Activated CD4-positive, CD25-positive, alpha-beta regulatory T cell treated with anti-CD3 and anti-CD28 coated beads, Interleukin-2, amount 50 U/mL, for 24 hours (primary cell): ENCODE results near the gene PHF11.

Source experiments
- ATAC-seq, 2 donors: fragments of 150-1000 bp; cut with Tn5 transposase; one replicate each; pipeline ENCODE4 v1.10.0; 2021; ENCODE audit warnings: mild to moderate bottlenecking in 1 of 2, moderate library complexity in 1 of 2

Gene PHF11

DNA sequence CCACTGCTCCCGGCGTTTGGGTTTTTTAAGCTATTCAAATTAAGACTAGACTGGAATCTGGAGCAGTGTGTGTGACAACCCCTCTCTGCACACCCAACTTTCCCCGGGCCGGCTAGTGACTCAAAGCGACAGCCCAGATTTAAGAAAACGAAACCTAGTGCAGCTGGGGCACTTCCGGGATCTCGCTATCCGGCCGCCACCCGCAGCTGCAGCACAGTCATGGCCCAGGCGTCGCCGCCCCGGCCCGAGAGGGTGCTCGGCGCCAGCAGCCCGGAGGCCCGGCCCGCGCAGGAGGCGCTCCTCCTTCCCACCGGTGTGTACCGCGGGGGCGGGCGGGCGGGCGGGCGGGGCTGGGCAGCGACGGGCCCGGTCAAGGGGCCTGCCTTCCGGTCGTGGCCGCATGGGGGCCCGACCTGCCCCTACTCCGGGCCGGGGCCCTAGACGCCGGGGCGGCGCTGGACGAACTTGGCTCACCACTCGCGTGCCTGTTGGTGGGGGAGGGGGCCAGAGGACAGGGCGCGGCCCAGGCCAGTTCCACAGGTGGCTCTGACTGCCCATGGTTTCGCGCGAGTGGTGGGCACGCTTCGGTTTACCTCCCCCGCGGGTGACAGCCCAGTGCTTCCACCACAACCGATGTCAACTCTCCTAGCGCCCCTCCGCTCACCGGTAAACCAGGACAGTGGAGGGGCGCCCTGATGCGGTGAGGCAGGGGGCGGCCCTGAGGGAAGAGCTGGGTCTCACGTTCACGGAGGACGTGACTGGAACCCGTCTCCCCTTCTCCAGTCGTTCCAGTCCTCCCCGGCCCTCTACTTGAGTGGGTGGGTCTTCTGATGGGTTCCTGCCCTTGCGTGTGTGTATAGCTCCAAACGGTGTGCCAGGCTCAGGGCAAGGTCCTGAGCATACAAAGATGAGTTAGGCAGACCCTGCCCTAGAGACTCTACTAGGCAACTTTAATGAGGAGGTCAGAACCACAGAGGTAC, at the start of gene PHF11:
Gene PHF11 (plus strand): TSS at position 171 of the 980 bp plus-strand sequence. CDS start 49 bp downstream, at position 220.
- peak; percentile 89 for ATAC-seq

DNA sequence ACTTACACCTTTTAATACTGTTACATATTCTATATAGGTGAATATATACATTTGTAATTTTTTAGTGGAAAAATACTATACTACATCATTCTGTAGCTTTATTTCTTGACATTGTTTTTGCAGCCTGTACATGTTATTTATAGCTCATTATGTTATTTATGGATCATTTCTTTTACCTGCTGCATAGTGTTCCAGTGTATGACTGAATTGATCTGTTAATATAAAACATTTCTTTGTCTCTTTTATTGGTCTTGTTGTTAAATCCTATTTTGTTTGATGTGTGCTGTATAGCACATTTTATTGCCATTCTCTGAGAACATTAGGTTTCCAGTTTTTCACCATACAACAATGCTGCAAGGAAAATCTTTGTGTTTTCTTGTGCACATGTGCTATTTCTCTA, 49.3 kb upstream of the PHF11 start:
- ATAC-seq: no peak

DNA sequence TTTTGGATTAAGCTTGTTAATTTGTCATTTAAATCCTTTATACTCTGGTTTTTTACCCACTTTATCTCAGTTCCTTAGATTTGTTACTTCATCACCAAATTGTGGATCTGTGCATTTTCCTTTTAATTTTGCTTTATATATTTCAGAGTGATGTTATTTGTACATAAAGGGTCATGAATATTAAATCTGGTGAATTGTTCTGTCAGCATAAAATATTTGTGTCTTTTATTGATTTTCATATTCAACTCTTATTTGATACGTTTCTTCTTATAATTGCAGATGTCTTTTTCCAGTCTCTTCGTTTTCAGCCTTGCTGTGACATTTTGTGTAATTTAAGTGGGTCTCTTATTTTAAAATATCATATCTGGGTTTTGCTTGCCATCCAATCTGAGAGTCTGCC, 47.0 kb upstream of the PHF11 start:
- no peak for ATAC-seq

DNA sequence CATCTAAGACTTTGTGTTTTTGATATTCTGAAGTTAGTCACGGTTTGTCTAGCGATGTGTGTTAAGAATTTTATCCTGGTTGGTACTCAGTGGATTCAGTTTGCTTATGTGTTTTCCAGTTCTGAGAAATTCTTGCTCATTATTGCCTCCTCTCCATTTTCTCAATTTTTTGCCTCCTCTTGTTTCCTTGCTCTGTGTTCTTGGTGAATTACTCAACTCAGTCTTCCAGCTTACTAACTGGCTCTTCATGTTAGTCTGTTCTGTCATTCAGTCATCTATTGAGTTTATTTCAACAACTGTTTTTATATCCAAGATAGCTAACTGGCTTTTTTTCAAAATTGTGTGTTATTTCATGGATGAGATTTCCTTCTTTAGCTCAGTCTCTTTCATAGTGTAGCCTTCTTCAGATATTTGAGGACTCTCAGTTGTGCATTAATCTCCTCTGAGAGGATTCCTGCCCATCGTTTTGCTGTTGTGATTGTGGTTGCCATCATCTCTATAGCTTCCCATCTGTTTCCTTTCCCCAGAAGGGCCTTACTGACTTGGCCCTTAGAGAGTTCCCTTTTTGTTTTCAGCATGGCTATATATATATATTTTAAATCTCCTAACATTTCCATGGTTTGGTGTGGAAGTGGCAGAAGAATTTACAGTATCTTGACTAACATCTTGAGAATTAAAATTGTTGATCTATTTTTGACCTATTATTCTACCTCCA, 45.5 kb upstream of the PHF11 start:
- ATAC-seq: no peak

DNA sequence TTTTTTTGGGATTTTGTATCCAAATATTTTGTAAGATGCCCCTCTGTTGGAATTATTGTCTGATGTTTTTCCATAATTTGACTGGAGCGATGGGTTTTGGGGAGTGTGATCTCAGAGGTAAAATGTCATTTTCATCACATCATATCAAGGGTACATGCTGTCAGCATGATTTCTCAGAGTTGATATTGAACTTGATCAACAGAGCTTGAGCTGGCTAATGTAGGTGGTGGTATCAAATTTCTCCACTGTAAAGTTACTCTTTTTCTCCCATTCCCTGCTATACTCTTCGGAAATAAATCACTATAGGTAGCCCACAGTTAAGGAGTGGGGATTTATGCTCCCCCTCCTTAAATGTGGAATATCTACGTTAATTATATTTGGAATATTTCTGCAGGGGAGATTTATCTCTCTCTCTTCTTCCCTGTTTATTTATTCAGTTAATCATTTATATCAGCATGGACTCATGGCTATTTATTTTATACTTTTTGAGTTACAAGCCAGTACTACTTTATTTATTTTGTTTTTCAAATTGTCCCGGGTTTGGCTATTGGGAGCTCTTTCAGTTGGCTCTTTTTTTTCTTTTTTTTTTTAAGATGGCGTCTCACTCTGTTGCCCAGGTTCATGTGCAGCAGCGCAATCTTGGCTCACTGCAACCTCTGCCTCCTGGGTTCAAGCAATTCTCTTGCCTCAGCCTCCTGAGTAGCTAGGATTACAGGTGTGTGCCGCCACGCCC, 42.9 kb upstream of the PHF11 start:
- no peak for ATAC-seq

DNA sequence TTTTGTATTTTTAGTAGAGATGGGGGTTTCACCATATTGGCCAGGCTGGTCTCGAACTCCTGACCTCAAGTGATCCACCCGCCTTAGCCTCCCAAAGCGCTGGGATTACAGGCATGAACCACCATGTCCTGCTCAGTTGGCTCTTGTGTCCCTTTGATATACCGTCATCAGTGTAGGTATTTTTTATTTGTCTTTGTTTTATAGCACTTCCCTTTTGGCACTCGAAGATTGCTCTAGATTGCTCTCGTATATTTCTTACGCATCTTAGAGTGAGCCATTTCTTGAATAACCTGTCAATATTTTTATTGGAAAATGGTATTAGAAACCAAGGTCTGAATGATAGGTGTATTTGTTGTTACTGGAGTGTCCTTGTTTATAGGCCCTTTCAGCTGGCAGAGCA, 42.3 kb upstream of the PHF11 start:
- no peak for ATAC-seq

DNA sequence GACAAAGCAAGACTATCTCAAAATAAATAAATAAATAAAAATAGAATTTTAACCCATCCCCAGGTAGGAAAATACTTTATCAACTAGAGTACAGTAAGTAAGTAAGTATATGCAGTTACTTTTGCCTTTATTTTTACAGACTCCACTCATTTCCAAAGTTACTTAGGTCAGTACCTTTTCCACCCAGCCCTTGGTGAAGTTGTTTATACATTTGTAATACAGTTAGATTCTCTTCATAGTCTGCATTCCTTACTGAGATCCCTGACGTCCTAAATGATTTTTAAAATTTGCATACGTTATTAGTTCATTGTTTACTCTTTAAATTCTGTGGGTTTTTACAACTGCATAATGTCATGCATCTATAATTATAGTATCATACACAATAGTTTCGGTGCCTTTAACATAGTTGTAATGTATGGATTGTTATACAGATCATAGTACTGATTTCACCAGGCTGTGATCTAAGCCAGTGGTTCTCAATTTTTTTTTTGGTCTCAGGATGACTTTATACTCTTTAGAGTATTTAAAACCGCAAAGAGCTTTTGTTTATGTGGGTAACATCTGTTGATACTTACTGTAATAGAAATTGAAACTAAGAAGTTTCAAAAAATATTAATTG, 41.3 kb upstream of the PHF11 start:
- ATAC-seq: peak; percentile 98 to 99

DNA sequence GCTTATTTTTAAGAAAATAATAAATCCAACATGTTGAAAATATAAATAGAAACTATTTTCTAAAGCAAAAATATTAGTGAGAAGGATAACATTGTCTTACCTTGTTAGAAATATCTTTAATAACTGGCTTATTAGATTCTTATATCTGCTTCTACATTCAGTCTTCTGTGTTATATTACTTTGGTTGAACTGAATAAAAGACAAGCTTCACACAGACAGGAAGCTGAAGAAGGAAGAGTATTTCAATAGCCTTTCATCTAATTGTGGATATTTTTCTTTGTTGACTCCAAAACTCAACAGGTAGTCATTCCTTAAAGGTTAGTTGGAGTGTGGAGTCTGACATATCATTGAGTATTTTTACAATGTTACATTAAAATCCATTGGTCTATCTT, 40.8 kb upstream of the PHF11 start:
- ATAC-seq: no peak

DNA sequence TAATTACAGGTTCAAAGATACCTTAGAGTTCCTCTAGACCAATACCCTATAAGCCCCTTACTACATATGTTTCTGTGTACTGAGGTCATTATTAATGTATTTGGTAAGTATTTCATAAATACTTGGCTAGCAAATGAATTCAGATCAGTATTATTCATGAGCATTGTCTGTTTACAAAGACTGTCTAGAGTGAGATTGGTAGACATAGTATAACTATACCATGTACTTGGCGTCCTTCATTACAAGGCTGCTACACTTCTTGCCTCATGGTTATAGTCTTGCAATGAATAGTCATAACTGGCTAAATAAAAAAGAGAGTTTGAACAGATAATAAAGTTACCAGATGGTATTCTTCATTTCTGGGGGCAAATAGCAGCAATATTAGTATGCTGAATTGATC, 39.6 kb upstream of the PHF11 start:
- no peak for ATAC-seq

DNA sequence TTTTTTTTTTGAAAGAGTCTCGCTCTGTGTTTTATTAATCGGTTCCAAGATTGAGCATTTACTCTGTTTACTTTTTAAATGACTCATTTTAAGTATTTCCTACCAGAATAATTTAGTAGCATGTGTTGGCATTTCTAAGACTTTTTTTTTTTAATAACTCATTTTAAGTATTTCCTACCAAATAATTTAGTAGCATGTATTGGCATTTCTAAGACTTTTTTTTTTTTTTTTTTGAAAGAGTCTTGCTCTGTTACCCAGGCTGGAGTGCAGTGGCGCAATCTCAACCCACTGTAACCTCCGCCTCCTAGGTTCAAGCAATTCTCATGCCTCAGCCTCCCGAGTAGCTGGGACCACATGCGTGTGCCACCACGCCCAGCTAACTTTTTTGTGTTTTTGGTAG, 38.5 kb upstream of the PHF11 start:
- ATAC-seq: no peak

DNA sequence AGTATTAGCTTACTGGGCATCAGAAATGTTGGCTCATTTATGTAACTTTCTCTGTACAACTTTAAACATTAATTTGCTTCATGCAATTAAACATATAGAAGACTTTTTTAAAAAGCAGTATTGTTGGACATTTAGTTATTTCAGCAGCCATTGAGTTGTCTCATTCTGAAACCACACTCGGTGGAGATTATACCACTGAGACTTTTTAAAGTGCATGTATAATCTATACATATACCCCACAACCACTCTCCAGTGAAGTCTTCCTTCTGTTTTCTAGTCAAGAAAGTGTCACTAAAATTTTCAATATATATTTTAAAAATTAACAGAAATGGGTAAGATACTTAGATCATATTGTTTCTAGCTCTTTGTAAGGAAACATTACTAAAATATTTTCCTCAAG, 36.2 kb upstream of the PHF11 start:
- ATAC-seq: no peak

DNA sequence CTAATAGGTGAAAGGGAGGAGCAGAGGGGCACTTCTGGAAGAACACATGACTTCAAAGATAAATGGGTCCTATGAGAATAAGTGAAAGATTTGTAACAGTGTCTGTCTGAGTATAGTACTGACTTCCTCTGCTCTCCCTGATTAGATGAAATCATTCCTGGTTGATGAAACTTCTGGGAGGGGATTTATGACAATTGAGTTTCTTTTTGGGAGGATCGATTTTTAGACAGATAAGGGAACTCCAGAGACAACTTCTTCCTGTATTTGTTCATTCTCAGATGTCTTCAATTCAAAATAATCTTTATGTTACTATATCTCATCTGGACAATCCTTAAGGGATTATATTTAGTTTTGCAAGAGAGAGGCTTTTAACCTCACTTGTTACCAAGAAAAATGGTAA, 31.7 kb upstream of the PHF11 start:
- ATAC-seq: no peak

DNA sequence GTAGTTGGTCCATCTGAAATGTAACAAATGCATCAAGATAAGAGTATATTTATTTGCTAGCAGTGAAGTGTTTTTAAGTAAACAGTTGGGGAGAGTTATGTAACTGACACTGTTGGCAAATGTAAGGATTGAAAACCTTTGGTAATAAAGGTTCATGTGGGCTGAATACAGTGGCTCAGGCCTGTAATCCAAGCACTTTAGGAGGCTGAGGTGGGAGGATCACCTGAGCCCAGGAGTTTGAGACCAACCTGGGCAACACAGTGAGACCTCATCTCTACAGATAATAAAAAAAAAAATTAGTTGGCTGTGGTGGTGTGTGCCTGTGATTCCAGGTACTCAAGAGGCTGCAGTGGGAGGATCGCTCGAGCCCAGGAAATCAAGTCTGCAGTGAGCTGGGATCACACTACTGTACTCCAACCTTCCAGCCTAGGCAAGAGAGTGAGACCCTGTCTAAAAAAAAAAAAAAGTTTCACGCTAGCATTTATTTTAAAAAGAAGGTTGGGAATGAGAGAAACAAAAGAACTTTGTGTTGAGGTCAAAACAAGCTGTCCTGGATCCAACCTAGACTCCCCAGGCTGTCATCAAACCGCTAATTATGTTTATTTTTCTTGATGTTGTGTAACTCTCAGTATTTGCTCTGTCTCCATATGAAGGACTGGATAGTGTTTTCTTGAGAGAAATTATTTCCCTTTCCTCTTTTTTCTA, 31.0 kb upstream of the PHF11 start:
- no peak for ATAC-seq

DNA sequence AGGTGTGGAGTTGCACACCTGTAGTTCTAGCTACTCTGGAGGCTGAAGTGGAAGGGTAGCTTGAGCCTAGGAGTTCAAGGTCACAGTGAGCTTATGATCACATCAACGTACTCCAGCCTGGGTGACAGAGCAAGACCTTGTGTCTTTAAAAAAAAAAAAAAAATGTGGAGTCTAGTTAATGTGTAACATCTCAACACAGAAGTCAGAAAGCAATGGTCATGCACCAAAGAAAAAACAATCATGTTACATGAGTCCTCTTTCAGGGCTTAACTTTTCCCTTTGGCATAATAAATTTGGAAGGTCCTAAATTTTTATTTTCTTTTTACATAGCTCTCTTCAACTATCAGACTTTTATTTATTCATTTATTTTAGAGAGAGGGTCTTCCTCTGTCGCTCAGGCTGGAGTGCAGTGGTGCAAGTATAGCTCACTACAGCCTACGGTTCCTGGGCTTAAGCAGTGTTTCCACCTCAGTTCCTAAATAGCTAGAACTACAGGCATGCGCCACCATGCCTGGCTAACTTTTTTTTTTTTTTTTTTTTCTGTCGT, 29.4 kb upstream of the PHF11 start:
- no peak for ATAC-seq

DNA sequence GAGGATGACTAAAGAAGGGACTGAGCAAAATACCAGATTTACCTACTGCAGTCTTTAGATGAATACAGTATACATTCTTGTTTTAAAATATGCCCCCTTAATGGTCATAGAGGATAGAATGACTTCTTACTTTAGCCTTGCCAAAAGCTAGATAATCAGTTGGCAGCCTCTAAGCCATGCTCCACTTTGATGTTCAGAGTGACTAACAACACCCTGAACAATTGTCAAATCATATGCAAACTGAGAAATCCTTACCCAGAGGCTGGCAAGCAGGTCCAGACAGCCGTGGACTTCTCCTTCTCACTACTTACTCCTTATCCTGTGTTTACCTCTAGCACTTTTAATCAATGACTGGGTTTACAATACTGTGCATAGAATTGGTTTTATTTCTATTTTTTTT, 23.6 kb upstream of the PHF11 start:
- ATAC-seq: no peak

DNA sequence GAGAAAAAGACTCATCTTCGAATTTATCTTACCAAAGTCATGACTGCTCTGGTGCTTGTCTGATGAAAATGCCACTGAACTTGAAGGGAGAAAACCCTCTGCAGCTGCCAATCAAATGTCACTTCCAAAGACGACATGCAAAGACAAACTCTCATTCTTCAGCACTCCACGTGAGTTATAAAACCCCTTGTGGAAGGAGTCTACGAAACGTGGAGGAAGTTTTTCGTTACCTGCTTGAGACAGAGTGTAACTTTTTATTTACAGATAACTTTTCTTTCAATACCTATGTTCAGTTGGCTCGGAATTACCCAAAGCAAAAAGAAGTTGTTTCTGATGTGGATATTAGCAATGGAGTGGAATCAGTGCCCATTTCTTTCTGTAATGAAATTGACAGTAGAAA, 19.2 kb upstream of the PHF11 start:
- ATAC-seq: no peak

DNA sequence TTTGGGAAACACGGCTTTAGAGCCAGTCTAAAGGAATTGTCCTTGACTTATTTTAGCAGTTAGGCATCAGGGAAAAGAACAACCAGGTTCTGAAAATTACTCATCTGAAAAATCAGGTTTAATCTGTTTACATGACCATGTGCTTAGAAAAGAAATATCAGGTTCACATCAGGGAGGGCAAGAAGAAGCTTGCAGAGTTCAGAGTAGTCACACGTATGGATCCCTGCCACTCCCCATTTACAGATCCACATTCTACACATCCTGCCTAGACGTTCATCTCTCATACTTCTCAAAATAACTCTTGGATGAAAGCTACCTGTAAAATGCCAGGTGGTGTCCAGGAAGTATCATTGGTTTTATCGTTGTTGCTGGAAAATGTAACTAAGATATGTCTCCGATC, 14.0 kb upstream of the PHF11 start:
- no peak for ATAC-seq

DNA sequence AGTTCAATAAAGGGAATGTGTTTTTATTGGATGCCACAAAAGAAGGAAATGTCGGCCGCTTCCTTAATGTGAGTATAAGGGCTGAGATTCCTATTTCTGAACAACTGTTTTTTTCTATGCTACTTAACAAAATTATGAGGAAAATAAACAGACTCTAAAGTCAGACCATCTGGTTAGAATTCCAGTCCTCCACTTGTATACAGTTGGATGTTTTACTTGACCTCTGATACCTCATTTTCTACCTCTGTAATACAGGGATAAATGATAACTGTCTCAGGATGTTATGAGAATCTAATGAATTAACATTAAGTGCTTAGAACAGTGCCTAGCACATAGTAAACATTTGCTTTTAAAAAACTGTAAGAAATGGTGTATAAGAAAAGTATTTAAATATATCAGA, 7.2 kb upstream of the PHF11 start:
- no peak for ATAC-seq

DNA sequence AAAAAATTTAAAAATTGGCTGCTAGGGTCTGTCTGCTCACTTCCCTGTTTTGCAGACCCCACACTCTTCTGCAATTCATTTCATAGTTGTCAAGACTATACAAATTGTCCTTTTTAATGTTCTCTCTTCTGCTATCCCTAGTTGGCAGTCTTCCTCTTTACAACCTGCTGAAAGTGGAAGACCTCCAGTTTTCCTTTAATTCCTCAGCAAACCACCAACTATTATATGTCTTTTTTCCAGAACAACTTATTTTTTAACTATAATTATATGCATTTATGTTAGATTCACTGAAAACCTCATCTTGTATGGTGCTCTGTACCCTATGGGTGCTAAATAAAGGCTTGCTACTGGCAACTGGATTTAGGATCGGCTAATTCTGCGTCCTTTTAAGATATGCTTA, 1.1 kb upstream of the PHF11 start:
- ATAC-seq: no peak

DNA sequence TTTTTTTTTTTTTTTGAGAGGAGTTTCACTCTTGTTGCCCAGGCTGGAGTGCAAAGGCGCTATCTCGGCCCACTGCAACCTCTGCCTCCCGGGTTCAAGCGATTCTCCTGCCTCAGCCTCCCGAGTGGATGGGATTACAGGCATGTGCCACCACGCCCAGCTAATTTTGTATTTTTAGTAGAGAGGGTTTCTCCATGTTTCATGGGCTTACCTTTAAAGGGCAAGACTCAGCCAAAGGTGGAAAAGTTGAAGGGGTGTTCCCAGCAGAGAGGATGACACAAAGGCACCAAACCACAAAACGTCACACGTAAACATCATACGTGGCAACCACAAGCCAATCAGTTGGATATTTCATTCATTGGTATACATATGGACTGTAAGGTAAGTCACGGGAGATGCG, 1.1 kb downstream of the PHF11 start:
- ATAC-seq: peak; percentile 7 to 9

DNA sequence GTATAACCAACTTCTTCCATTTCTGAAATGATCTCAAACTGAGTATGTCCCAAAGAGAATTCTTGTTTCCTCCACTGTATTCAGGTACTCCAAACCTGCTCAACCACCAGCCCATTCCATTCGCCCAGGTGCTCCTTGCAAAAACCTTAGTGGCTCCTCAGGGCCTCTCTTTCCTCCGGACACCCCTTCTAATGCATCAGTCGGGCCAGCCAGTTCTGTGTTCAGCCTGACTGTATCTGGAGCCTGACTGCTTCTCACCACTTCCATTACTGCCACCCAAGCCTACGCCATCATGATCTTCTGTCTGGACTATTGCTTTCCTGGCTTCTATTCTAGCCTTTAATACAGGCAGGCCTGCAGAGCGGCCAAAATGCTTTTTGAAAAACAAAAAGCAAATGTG, 1.5 kb downstream of the PHF11 start:
- no peak for ATAC-seq

DNA sequence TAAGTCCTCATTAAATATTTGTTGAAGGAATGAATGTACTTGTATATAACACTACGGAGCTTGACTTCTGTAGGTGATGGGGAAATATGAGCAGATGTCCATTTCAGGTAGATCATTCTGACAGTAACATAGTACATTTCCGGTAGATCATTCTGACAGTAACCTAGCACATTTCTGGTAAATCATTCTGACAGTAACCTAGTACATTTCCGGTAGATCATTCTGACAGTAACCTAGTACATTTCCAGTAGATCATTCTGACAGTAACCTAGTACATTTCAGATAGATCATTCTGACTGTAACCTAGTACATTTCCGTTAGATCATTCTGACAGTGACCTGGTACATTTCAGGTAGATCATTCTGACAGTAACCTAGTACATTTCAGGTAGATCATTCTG, 2.5 kb downstream of the PHF11 start:
- ATAC-seq: no peak
